HepG2 (cell line): Measurements from ENCODE around the gene TSGA10IP. TPM values are rescaled to one million over a fixed set of nuclear protein-coding genes. Genes with fewer than 3 reads are reported as not detected.

Source experiments
- CENPT ChIP-seq: sonication (generic); formaldehyde crosslinking; IDR thresholded peaks from 2 replicates; pipeline ENCODE4 v1.8.0; 2022; ENCODE audit warnings: low read depth, mild to moderate bottlenecking, moderate library complexity, missing genetic modification reagents
- FOXP4 ChIP-seq: sonication (generic); formaldehyde crosslinking; IDR thresholded peaks from 2 replicates; pipeline ENCODE4 v1.4.0; 2020; ENCODE audit warnings: missing genetic modification reagents
- NPAS2 ChIP-seq: sonication (generic); formaldehyde crosslinking; IDR thresholded peaks from 2 replicates; pipeline ENCODE4 v1.8.0; 2022; ENCODE audit warnings: mild to moderate bottlenecking, missing genetic modification reagents, borderline replicate concordance
- PRPF4 ChIP-seq: fragments of 200-400 bp; formaldehyde crosslinking; IDR thresholded peaks from 2 replicates; pipeline ENCODE4 v1.6.1; 2016; ENCODE audit warnings: low read length, low read depth; ENCODE audit not compliant: poor library complexity, severe bottlenecking
- THAP9 ChIP-seq: sonication (generic); formaldehyde crosslinking; IDR thresholded peaks from 2 replicates; pipeline ENCODE4; 2020; ENCODE audit warnings: missing genetic modification reagents, mild to moderate bottlenecking, borderline replicate concordance
- ZBTB4 ChIP-seq: sonication (generic); formaldehyde crosslinking; IDR thresholded peaks from 2 replicates; pipeline ENCODE4 v1.4.0; 2020; ENCODE audit warnings: missing genetic modification reagents, mild to moderate bottlenecking, borderline replicate concordance
- ZKSCAN5 ChIP-seq: sonication (generic); formaldehyde crosslinking; IDR thresholded peaks from 2 replicates; pipeline ENCODE4 v1.5.1; 2020; ENCODE audit warnings: mild to moderate bottlenecking, missing genetic modification reagents
- ZNF354B ChIP-seq: sonication (generic); formaldehyde crosslinking; IDR thresholded peaks from 2 replicates; pipeline ENCODE4 v1.8.0; 2022; ENCODE audit warnings: mild to moderate bottlenecking, missing genetic modification reagents
- ZNF570 ChIP-seq: sonication (generic); formaldehyde crosslinking; IDR thresholded peaks from 2 replicates; pipeline ENCODE4 v1.4.0; 2020; ENCODE audit warnings: mild to moderate bottlenecking, missing genetic modification reagents, borderline replicate concordance
- ZSCAN21 ChIP-seq: sonication (generic); formaldehyde crosslinking; IDR thresholded peaks from 2 replicates; pipeline ENCODE4 v1.8.0; 2022; ENCODE audit warnings: mild to moderate bottlenecking, missing genetic modification reagents, moderate library complexity, borderline replicate concordance
- polyA plus RNA-seq, 8 experiments: library from polyadenylated mRNA; depleted of rRNA in 3 of 8; stranded (reverse) in 7 of 8; unstranded in 1 of 8; fragments of >200 nt; fragmentation: Illumina TruSeq in 4 of 8; extraction: Trizol in 4 of 8; gene quantifications; 2 replicates each; pipeline versions ENCODE4 v1.2.1 to v1.2.3, GENCODE V29; 2011 to 2016; ENCODE audit warnings: low read depth in 4 of 8, missing spikeins in 1 of 8, mixed read lengths in 1 of 8; ENCODE audit not compliant: insufficient read depth in 1 of 8
- total RNA-seq, 5 experiments: library from RNA; depleted of rRNA; stranded (reverse); fragments of >200 nt; fragmentation: Illumina TruSeq; extraction: Trizol; gene quantifications; 2 replicates each; pipeline ENCODE4 v1.2.3, GENCODE V29; 2016; ENCODE audit warnings: low read depth in 1 of 5
- TF ChIP-seq, protein P1 (sequence below): sonication (generic); formaldehyde crosslinking; IDR thresholded peaks from 2 replicates; pipeline ENCODE4 v1.5.1; 2020; ENCODE audit warnings: mild to moderate bottlenecking, missing genetic modification reagents, borderline replicate concordance
- TF ChIP-seq, protein P2 (sequence below): sonication (generic); formaldehyde crosslinking; IDR thresholded peaks from 2 replicates; pipeline ENCODE4 v1.4.0; 2020; ENCODE audit warnings: missing genetic modification reagents

TSGA10IP gene
- total and polyA plus RNA-seq, 2 of the 13 experiments (the other 11 are each of a cell fraction or from before 2014, with no cell fraction given), result not detected

GRCh38 chr11:65899356-65900124 lies 45.7 kb upstream of the TSGA10IP start (continued):
- TF ChIP-seq ZBTB4 (CRISPR knock-in tag) (no peak), PRPF4 (no peak), ZSCAN21 (CRISPR knock-in tag) (peak; percentile 87; the same call in 1 of the 2 replicates), FOXP4 (CRISPR knock-in tag) (no peak), ZKSCAN5 (no peak), THAP9 (CRISPR knock-in tag) (no peak), ZNF354B (no peak), CENPT (CRISPR knock-in tag) (no peak), NPAS2 (CRISPR knock-in tag) (no peak), ZNF570 (no peak)
- TF ChIP-seq, protein P1, sequence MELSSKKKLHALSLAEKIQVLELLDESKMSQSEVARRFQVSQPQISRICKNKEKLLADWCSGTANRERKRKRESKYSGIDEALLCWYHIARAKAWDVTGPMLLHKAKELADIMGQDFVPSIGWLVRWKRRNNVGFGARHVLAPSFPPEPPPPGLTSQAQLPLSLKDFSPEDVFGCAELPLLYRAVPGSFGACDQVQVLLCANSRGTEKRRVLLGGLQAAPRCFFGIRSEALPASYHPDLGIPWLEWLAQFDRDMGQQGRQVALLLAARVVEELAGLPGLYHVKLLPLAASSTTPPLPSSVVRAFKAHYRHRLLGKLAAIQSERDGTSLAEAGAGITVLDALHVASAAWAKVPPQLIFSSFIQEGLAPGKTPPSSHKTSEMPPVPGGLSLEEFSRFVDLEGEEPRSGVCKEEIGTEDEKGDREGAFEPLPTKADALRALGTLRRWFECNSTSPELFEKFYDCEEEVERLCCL (CRISPR knock-in tag), result peak; percentile 64; the same call in 1 of the 2 replicates
- TF ChIP-seq, protein P2, sequence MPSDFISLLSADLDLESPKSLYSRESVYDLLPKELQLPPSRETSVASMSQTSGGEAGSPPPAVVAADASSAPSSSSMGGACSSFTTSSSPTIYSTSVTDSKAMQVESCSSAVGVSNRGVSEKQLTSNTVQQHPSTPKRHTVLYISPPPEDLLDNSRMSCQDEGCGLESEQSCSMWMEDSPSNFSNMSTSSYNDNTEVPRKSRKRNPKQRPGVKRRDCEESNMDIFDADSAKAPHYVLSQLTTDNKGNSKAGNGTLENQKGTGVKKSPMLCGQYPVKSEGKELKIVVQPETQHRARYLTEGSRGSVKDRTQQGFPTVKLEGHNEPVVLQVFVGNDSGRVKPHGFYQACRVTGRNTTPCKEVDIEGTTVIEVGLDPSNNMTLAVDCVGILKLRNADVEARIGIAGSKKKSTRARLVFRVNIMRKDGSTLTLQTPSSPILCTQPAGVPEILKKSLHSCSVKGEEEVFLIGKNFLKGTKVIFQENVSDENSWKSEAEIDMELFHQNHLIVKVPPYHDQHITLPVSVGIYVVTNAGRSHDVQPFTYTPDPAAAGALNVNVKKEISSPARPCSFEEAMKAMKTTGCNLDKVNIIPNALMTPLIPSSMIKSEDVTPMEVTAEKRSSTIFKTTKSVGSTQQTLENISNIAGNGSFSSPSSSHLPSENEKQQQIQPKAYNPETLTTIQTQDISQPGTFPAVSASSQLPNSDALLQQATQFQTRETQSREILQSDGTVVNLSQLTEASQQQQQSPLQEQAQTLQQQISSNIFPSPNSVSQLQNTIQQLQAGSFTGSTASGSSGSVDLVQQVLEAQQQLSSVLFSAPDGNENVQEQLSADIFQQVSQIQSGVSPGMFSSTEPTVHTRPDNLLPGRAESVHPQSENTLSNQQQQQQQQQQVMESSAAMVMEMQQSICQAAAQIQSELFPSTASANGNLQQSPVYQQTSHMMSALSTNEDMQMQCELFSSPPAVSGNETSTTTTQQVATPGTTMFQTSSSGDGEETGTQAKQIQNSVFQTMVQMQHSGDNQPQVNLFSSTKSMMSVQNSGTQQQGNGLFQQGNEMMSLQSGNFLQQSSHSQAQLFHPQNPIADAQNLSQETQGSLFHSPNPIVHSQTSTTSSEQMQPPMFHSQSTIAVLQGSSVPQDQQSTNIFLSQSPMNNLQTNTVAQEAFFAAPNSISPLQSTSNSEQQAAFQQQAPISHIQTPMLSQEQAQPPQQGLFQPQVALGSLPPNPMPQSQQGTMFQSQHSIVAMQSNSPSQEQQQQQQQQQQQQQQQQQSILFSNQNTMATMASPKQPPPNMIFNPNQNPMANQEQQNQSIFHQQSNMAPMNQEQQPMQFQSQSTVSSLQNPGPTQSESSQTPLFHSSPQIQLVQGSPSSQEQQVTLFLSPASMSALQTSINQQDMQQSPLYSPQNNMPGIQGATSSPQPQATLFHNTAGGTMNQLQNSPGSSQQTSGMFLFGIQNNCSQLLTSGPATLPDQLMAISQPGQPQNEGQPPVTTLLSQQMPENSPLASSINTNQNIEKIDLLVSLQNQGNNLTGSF, result no peak; the same call in 1 of the 2 replicates
